Trophoblast cell (in vitro differentiated cells and primary cell): ENCODE measurements around the gene TMEM63B.
"Not testable (repeated sequence)": the region's sequence is repeated elsewhere in the genome, so short reads cannot be mapped to it uniquely, and the experiment has no call there.

ENCODE experiments used
- DNase-seq, 2 donors: peaks; one replicate each; pipeline ENCODE4 v3.0.0-alpha.2; 2016
- H2AFZ ChIP-seq: 2 replicates; pipeline ENCODE4 v1.6.1; 2013; ENCODE audit warnings: low read length, moderate library complexity, mild to moderate bottlenecking; ENCODE audit not compliant: insufficient read depth, poor library complexity
- H2AK5ac ChIP-seq: 2 replicates; pipeline ENCODE4 v1.6.1; 2013; ENCODE audit warnings: mild to moderate bottlenecking, low read length
- H2BK120ac ChIP-seq: 2 replicates; pipeline ENCODE4 v1.6.1; 2013; ENCODE audit warnings: low read length, mild to moderate bottlenecking, moderate library complexity; ENCODE audit not compliant: insufficient read depth, poor library complexity
- H2BK12ac ChIP-seq: 2 replicates; pipeline ENCODE4 v1.6.1; 2013; ENCODE audit warnings: mild to moderate bottlenecking, low read length, moderate library complexity
- H2BK5ac ChIP-seq: 2 replicates; pipeline ENCODE4 v1.6.1; 2013; ENCODE audit warnings: low read length, low read depth, moderate library complexity, mild to moderate bottlenecking; ENCODE audit not compliant: poor library complexity
- H3K14ac ChIP-seq: 2 replicates; pipeline ENCODE4 v1.6.1; 2013; ENCODE audit warnings: mild to moderate bottlenecking, low read length
- H3K18ac ChIP-seq: 2 replicates; pipeline ENCODE4 v1.6.1; 2013; ENCODE audit warnings: mild to moderate bottlenecking, low read length
- H3K23ac ChIP-seq: 2 replicates; pipeline ENCODE4 v1.6.1; 2013; ENCODE audit warnings: low read length
- H3K27ac ChIP-seq: 2 replicates; pipeline ENCODE4 v1.5.1; 2013; ENCODE audit warnings: low read depth, mild to moderate bottlenecking, inconsistent platforms, low read length, moderate library complexity
- H3K27me3 ChIP-seq: 2 replicates; pipeline ENCODE4 v1.6.1; 2013; ENCODE audit warnings: inconsistent platforms, mild to moderate bottlenecking, low read length, moderate library complexity; ENCODE audit not compliant: insufficient read depth
- H3K36me3 ChIP-seq, 2 experiments: 1 replicate in 1 of 2; 2 replicates in 1 of 2; pipeline ENCODE4 v1.6.1; 2013; ENCODE audit warnings: low read length in 2 of 2, mild to moderate bottlenecking in 2 of 2, moderate library complexity in 1 of 2; ENCODE audit not compliant: insufficient read depth in 2 of 2, control insufficient read depth in 1 of 2
- H3K4ac ChIP-seq: 2 replicates; pipeline ENCODE4 v1.6.1; 2013; ENCODE audit warnings: low read depth, mild to moderate bottlenecking, low read length, moderate library complexity
- H3K4me1 ChIP-seq, 2 experiments: 1 replicate in 1 of 2; 2 replicates in 1 of 2; pipeline ENCODE4 v1.6.1; 2013; ENCODE audit warnings: low read length in 2 of 2, mild to moderate bottlenecking in 2 of 2, moderate library complexity in 1 of 2; ENCODE audit not compliant: insufficient read depth in 2 of 2, control insufficient read depth in 1 of 2
- H3K4me2 ChIP-seq: 2 replicates; pipeline ENCODE4 v1.6.1; 2013; ENCODE audit warnings: inconsistent platforms, mild to moderate bottlenecking, low read length, moderate library complexity
- H3K4me3 ChIP-seq: 2 replicates; pipeline ENCODE4 v1.5.1; 2013; ENCODE audit warnings: mild to moderate bottlenecking, low read depth, low read length, inconsistent platforms
- H3K79me1 ChIP-seq: one replicate; pipeline ENCODE4 v1.6.1; 2013; ENCODE audit warnings: low read length
- H3K79me2 ChIP-seq: 2 replicates; pipeline ENCODE4 v1.6.1; 2013; ENCODE audit warnings: low read length, mild to moderate bottlenecking; ENCODE audit not compliant: control insufficient read depth, insufficient read depth, poor library complexity
- H3K9ac ChIP-seq: 2 replicates; pipeline ENCODE4 v1.6.1; 2013; ENCODE audit warnings: mild to moderate bottlenecking, low read length
- H3K9me3 ChIP-seq: 2 replicates; pipeline ENCODE4 v1.6.1; 2013; ENCODE audit warnings: low read depth, mild to moderate bottlenecking, control low read depth, inconsistent platforms, low read length; ENCODE audit not compliant: insufficient read depth
- H4K12ac ChIP-seq: 2 replicates; pipeline ENCODE4 v1.6.1; 2013; ENCODE audit warnings: low read depth, mild to moderate bottlenecking, low read length, moderate library complexity
- H4K8ac ChIP-seq: 2 replicates; pipeline ENCODE4 v1.6.1; 2013; ENCODE audit warnings: low read depth, mild to moderate bottlenecking, low read length, moderate library complexity
- H4K91ac ChIP-seq: one replicate; pipeline ENCODE4 v1.6.1; 2013; ENCODE audit warnings: low read depth, mild to moderate bottlenecking, low read length, moderate library complexity
- WGBS: extraction: QIAGEN DNeasy Blood & Tissue Kit; methylation state at CpG from one replicate; pipeline ENCODE4 v1.1.7; 2013; ENCODE audit warnings: missing lambda C conversion rate; ENCODE audit not compliant: insufficient read length, insufficient coverage; ENCODE audit errors: extremely low coverage; 5-methylcytosine and 5-hydroxymethylcytosine counted together

Gene TMEM63B

GRCh38 chr6:44090465-44090864, 36.9 kb upstream of the TMEM63B start:
- Histone ChIP-seq H3K4me3 (no peak overlapping the region), H3K18ac (no peak overlapping the region), H3K27ac (no peak overlapping the region), H4K91ac (no peak overlapping the region), H3K9me3 (no peaks in the 10 kb centered on the region), H2BK12ac (no peak overlapping the region), H3K23ac (no peak overlapping the region), H3K9ac (no peak overlapping the region), H2AFZ (no peak overlapping the region), H2BK5ac (no peak overlapping the region), H3K4ac (no peak overlapping the region), H2BK120ac (no peak overlapping the region), H3K4me2 (no peak overlapping the region), H3K27me3 (no peaks in the 10 kb centered on the region), H3K36me3 (peaks cover 5 to 6% of the 10 kb centered on the region in 2 experiments), H4K8ac (no peak overlapping the region), H2AK5ac (no peak overlapping the region), H3K79me1 (no peaks in the 10 kb centered on the region), H3K79me2 (no peaks in the 10 kb centered on the region), H4K12ac (no peak overlapping the region), H3K14ac (no peak overlapping the region), H3K4me1 (no peaks in the 10 kb centered on the region)
- no CpG with 5 or more reads among the region's 5 CpGs for WGBS
- DNase-seq: no peak

GRCh38 chr6:44091356-44091755, 36.0 kb upstream of the TMEM63B start:
- H3K79me2 ChIP-seq, H3K4me1 ChIP-seq, H3K18ac ChIP-seq, H2BK120ac ChIP-seq, H3K23ac ChIP-seq, DNase-seq, H3K36me3 ChIP-seq, H4K12ac ChIP-seq, H3K27ac ChIP-seq, H3K14ac ChIP-seq, H4K91ac ChIP-seq, H3K4me3 ChIP-seq, H3K9me3 ChIP-seq, H2AK5ac ChIP-seq, H3K4me2 ChIP-seq, H3K27me3 ChIP-seq, H2AFZ ChIP-seq, H3K9ac ChIP-seq, H2BK5ac ChIP-seq, H2BK12ac ChIP-seq, H3K79me1 ChIP-seq, H3K4ac ChIP-seq, H4K8ac ChIP-seq: not testable (repeated sequence)
- no CpG with 5 or more reads among the region's 3 CpGs for WGBS

- Histone ChIP-seq H4K12ac (no peak overlapping the region), H3K79me2 (no peaks in the 10 kb centered on the region), H2AK5ac (no peak overlapping the region), H2BK120ac (no peak overlapping the region), H3K79me1 (no peaks in the 10 kb centered on the region), H3K4me1 (no peaks in the 10 kb centered on the region), H3K4me3 (no peak overlapping the region), H3K4ac (no peak overlapping the region), H3K9me3 (no peaks in the 10 kb centered on the region), H4K8ac (no peak overlapping the region), H3K36me3 (peaks cover 5 to 6% of the 10 kb centered on the region in 2 experiments), H3K14ac (no peak overlapping the region), H3K23ac (no peak overlapping the region), H2AFZ (no peak overlapping the region), H2BK12ac (no peak overlapping the region), H3K18ac (no peak overlapping the region), H3K4me2 (no peak overlapping the region), H3K9ac (no peak overlapping the region), H2BK5ac (no peak overlapping the region), H3K27ac (no peak overlapping the region), H4K91ac (no peak overlapping the region), H3K27me3 (no peaks in the 10 kb centered on the region)
- no peak for DNase-seq
- WGBS: 100% methylated on average over 2 of the region's 7 CpGs
Measured at GRCh38 chr6:44091981-44092884, 35.1 kb upstream of the TMEM63B start.

- Histone ChIP-seq H3K27me3 (no peaks in the 10 kb centered on the region), H4K12ac (no peak overlapping the region), H2AFZ (no peak overlapping the region), H3K18ac (no peak overlapping the region), H3K9me3 (no peaks in the 10 kb centered on the region), H3K4me3 (no peak overlapping the region), H4K91ac (no peak overlapping the region), H4K8ac (no peak overlapping the region), H3K23ac (no peak overlapping the region), H2BK5ac (no peak overlapping the region), H3K79me1 (no peaks in the 10 kb centered on the region), H3K9ac (no peak overlapping the region), H2BK120ac (no peak overlapping the region), H2AK5ac (no peak overlapping the region), H3K79me2 (no peaks in the 10 kb centered on the region), H3K4me1 (no peaks in the 10 kb centered on the region), H2BK12ac (no peak overlapping the region), H3K14ac (no peak overlapping the region), H3K4ac (no peak overlapping the region), H3K27ac (no peak overlapping the region), H3K4me2 (no peak overlapping the region), H3K36me3 (peaks cover 5 to 6% of the 10 kb centered on the region in 2 experiments)
- WGBS: no CpG with 5 or more reads among the region's 5 CpGs
- DNase-seq: no peak
Measured at GRCh38 chr6:44093066-44093465, 34.3 kb upstream of the TMEM63B start.
